GM18526 (cell line): ENCODE data around the gene PFKFB4.

Experiments used
- POLR2A ChIP-seq: IDR thresholded peaks from 3 replicates; pipeline ENCODE4 v1.6.1; 2011; ENCODE audit not compliant: insufficient read length; ENCODE audit errors: extremely low read depth

The PFKFB4 gene

GRCh38 chr3:48568476-48568875 lies 11.9 kb upstream of the PFKFB4 start:
- no peak for TF ChIP-seq POLR2A

- TF ChIP-seq POLR2A: no peak
Measured at GRCh38 chr3:48567500-48567899, 10.9 kb upstream of the PFKFB4 start.

GRCh38 chr3:48567090-48567489 lies 10.5 kb upstream of the PFKFB4 start:
- no peak for TF ChIP-seq POLR2A

GRCh38 chr3:48566401-48566760 lies 9.8 kb upstream of the PFKFB4 start:
- TF ChIP-seq POLR2A: no peak

GRCh38 chr3:48565591-48566400 lies 9.2 kb upstream of the PFKFB4 start:
- no peak for TF ChIP-seq POLR2A

- TF ChIP-seq POLR2A: no peak
Measured at GRCh38 chr3:48565186-48565585, 8.6 kb upstream of the PFKFB4 start.

- TF ChIP-seq POLR2A: no peak
Measured at GRCh38 chr3:48564667-48565066, 8.1 kb upstream of the PFKFB4 start.

GRCh38 chr3:48564022-48564421 lies 7.4 kb upstream of the PFKFB4 start:
- no peak for TF ChIP-seq POLR2A

- no peak for TF ChIP-seq POLR2A
Measured at GRCh38 chr3:48563382-48563918, 6.8 kb upstream of the PFKFB4 start, which contains the start of gene UCN2. Gene UCN2, minus strand, starts transcription at chr3:48563781. Its CDS starts 657 bp downstream, at chr3:48563124.

- TF ChIP-seq POLR2A: no peak
Measured at GRCh38 chr3:48562367-48563095, 5.9 kb upstream of the PFKFB4 start.

GRCh38 chr3:48561045-48561736 lies 4.6 kb upstream of the PFKFB4 start:
- TF ChIP-seq POLR2A: no peak

- no peak for TF ChIP-seq POLR2A
Measured at GRCh38 chr3:48560648-48561018, 4.0 kb upstream of the PFKFB4 start.

GRCh38 chr3:48558493-48559134 lies 2.0 kb upstream of the PFKFB4 start:
- no peak for TF ChIP-seq POLR2A

- no peak for TF ChIP-seq POLR2A
Measured at GRCh38 chr3:48555949-48556795, 431 bp downstream of the PFKFB4 start.
